NCI-H2227 treated with DMSO at 0.1 percent for 48 hours (cell line): ENCODE results near the gene ABL2.

Source experiments
- DNase-seq: peaks from one replicate; lab custom pipeline; 2025; lab: John Stamatoyannopoulos, UW

ABL2 gene

DNA sequence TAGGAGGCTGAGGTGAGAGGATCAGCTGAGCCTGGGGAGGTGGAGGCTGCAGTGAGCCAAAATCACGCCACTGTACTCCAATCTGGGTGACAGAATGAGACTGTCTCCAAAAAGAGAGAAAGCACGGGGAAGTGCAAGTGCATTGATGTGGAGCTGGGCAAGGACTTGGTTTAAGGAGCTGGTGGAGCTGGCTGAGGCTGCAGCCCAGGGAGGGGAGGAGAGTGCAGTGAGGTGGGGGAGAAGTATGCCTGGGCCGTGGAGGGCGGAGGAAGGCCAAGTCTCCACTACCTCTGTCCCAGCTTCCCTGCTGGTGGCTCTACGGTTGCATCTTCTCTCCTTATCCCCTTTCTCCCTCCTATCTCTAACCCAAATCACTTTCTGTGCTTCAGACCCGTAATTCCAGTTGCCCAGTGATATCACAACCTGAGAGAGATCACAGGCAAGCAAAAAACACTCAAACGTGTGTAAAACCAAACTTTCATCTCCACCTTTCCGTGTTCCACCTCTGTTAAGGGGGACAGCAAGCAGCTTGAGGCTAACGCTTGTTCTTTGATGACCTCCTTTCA is 136.5 kb downstream of the ABL2 start:
- DNase-seq: no peak

DNA sequence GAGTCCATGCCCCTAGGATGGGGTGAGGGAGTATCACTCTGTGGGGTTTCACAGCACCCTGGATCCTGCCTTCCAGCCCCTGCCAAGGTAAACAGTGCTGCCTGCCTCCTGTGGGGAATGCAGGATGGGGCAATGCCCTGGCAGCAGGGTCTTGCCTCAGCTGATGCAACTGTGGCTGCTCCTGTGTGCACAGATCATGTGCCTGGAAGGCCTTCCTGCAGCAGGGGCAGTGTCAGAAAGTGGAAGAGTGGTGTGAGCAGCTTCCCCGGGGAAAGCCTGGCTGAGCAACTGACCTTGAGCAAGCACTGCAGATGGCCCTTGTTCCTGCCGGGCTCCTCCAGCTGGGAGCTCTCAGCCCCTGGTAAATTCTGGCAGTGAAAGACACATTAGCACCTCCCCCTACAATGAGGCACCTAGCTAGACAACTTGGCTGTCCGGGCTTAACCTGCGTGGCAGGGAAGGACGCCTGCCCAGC is 137.7 kb downstream of the ABL2 start:
- DNase-seq: no peak

DNA sequence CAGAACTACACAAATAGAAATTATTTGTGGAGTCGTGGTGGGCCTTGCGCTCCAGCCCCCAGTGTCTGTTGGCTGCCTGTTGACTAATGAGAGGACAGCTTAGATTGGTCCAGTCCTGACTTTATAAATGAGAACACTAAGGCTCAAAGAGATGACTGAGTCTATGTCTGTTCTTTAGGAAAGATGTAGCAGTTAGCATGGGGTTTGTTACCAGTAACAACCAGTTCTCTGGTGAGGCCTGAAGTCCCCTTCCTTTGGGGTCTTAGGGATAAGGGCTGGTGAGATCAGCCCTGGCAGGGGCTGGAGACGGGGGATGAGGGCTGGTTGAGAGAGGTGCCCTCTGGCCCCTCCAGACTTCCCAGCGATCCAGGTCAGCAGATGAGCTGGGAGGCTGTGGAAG is 138.6 kb downstream of the ABL2 start:
- DNase-seq: no peak

DNA sequence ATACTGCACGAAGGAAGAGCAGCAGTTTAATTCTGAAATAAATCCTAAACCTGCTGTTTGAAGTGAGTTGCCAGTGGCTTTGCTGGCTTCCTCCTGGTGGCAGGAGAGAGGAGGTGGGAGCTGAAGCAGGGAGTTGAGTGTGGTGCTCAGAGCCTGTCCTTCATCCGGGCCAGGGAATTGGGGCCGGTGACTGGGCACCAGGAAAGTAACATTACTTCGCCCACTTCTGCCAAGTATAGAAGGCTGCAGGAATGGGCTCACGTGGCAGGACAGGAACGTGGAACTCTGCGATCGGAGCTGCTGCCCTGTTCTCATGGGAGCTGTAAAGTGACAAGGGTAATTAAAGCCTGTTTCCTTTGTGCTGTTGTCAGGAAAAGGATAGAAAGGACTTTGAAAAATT is 139.0 kb downstream of the ABL2 start:
- DNase-seq: no peak

DNA sequence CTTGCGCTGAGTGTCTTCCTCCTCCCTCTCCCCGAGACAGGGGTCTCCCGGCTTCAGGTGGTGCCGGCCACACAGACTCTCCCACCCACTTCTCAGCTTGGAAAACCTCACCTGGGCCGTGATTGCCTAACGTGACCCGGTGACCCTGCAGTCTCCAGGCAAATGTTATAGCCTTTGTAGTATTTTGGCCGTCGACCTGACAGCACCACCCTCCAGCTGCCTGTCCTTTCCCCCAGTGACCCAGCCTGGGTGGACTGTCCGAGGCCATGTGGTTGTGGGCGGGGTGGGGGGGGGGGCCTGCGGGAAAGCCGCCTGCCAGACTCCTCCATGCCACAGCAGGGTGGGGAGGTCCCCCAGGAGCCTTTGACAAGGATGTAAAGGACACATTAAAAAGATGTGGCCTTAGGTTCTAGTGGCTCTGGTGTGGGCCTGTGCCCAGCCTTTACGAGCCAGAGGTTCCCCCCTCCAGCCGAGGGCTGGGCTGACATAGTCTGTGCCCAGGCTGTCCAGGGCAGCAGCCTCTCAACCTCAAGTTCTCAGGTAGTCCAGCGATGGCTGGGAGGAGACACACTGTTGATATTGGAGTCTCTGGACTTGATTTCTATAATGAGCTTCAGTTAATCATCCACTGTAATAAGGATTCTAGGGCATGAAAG is 139.5 kb downstream of the ABL2 start:
- no peak for DNase-seq

DNA sequence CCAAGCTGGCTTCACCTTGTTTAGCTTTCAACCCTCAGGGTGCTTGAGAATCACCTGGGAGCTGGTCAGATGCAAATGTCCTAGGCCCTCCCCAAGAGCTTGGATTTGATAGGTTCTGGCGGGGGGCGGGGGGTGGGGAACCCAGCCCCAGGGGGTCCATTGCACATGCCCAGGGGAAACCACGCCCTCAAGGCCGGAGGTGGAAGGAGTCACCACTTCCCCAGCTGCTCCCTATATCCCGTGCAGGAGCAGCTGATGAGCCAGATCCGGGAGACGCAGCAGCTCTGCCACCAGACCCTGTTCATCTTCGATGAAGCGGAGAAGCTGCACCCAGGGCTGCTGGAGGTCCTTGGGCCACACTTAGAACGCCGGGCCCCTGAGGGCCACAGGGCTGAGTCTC is 141.8 kb downstream of the ABL2 start:
- no peak for DNase-seq

DNA sequence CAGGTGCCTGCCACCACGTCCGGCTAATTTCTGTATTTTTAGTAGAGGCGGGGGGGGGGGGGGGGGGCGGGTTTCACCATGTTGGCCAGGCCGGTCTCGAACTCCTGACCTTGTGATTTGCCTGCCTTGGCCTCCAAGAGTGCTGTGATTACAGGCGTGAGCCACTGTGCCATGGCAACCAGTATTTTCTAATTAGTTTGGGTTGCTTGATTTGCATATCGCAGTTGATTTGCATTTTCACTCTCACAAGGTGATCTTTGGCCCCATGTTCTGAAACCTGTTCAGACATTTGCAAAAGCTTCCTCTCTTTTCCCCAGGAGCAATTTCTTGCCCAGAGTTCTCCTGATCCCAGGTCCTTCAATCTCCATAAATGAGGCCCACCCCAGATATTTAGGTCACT is 145.9 kb downstream of the ABL2 start:
- no peak for DNase-seq

DNA sequence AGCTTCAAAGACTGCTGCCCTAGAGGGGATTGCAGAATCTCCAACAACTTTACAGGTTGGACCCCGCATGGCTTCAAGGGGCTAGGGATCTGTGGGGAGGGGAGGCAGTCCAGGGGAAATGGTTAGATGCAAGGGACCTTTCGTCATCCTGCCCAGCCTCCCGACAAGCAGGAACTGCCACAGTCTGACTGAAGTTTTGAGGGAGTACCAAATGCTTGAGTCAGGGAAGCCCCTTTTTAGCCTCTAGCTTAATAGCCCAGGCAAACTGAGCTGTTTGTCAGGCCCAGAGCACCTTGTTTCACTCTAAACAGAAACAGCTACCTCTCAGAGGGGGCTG is 146.5 kb downstream of the ABL2 start:
- DNase-seq: no peak

DNA sequence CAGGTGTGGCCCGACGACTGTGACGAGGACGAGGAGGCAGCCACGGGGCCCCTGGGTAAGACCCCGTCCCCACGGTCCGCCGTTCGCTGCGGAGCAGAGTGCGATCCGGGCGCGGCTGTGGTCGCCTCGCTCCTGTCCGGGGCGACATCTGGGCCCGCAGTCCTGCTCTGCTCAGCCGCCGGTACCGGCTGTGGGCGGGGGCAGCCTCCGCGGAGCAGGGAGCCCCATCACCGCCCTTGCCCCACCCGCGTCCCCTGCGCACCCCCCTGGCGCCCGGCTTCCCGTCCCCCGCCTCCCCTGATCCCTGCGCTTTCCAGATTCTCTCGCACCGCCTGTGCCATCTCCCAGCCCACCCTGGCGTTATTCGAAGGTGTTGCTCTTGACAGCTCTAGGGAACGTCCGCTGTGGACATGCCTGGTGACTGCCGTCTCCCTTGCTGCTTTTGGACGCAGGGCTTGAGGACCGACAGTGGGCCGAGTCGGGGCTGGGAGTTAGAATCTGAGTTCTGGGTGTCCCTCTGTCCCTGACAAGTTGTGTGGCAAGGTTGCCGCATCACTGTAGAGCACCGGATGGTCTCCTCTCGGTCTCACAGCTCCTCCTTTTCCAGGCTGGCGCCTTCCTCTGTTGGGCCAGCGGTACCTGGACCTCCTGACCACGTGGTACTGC is 147.0 kb downstream of the ABL2 start:
- DNase-seq: no peak

DNA sequence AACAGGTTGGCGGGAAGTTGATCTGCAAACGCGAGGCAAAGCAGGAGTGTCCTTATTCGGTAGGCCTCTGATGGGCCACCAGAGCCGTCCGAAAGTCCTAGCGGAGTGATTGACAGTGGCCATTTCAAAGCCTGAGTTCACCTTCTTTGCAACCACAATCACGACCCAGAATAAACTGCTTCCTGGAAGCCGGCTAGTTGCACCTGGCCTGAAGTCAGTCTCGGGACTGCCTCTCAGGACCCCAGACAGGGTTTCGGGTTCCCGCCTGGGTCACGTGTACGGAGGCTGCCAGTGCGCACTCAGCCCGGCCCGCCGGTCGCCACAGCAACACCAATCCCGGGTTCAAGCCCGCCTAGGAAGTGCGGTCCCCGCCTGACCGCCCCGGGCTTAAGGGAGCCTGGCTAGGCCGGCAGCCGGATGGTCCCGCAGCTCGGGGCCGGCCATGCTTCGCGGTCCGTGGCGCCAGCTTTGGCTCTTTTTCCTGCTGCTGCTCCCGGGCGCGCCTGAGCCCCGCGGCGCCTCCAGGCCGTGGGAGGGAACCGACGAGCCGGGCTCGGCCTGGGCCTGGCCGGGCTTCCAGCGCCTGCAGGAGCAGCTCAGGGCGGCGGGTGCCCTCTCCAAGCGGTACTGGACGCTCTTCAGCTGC is 147.7 kb downstream of the ABL2 start, which contains the start of gene TOR3A:
TOR3A (plus strand) TSS at position 384 of the 646 bp plus-strand sequence; CDS start at position 443, 59 bp downstream.
- DNase-seq: peak; percentile 82

DNA sequence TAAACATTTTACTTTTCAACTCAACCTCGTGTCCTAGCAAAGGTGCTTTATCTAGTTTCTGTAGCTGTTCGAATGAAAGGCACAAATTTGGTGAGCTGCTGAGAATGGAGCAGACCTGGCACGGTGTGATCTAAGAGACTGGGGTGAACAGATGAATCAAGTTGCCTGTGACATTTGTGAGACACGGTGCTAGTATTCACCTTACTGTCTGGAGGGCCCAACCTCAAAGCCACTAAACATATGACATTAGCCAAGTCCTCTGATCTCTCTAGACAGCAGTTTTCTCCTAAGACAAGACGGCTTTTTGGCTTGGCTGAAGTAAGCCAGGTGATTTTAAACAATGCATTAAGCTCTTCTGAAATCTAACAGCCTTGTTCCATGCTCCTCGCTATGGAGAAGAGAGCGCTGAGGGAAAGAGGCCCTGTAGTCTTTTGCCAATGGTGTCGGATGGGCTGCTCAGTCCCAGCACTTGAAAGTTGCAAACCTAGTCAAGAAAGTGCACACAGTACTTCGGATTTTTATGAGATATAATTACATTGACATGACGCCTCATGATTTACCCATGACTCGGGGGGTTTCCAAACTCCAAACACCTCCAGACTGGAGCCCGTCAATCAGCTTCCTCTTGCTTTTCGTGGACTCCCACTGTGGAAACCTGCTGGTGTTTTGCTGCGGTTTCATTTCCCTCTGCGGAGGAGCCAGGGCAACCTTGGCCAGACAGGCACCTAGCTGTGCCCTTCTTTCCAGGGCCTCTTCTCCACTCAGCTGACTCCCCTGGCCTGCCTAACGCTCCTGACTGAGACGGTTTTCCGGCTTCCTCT is 148.4 kb downstream of the ABL2 start:
- peak; percentile 67 for DNase-seq

DNA sequence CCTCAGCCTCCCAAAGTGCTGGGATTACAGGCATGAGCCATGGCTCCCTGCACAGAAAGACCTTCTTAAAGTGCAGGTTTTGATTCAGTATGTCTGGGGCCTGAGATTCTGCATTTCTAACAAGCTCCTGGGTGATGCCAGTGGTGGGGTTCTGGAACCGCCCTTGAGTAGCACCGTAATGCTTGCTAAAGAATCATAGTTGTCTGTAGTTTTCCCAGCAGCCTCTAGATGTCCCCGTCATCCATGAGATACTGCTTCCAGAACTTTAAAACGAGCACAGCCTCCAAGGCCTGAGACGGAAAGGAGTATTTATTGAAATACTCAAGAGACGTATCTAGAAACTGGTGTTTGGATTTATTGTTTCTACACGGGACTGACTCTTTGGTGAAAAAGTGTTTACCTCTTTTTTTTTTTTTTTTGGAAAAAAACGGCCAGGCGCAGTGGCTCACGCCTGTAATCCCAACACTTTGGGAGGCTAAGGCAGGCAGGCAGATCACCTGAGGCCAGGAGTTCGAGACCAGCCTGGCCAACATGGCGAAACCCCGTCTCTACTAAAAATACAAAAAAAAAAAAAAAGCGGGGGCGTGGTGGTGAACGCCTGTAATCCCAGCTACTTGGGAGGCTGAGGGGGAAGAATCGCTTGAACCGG is 150.2 kb downstream of the ABL2 start:
- DNase-seq: peak; percentile 84

DNA sequence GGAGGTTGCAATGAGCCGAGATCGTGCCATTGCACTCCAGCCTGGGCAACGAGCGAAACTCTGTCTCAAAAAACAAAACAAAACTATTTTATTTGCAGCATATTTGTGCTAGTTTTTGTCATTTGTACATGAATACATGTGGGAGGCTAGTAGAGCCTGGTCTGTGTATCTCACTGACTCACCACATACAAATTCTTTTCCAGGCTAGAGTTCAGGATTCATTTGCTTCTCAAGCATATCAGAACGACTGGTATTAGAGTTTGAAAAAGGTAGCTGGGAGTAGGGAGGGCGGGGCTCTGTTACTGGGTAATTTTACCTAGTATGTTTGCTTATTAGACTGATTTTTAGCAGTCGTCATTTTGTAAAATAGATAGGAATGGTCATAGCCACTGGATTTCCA is 152.1 kb downstream of the ABL2 start:
- DNase-seq: no peak

DNA sequence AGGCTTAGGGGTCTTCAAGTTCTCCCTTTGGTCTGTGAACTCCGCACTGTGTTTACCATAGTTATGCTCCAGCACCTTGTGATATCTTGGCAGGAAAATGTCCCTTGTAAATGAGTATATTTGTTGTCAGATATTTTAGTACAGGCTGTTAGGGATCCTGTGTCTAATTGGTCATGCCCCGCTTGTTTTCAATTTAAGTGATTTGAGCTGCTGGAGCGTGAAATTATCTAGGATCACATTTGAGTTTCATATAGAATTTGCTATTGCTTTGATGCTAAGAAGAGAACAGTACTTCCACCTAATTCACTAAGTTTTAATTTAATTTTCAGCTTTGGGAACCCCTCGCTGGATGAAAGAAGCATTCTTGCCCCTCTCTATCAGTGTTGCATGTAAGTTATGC is 163.0 kb downstream of the ABL2 start:
- no peak for DNase-seq

DNA sequence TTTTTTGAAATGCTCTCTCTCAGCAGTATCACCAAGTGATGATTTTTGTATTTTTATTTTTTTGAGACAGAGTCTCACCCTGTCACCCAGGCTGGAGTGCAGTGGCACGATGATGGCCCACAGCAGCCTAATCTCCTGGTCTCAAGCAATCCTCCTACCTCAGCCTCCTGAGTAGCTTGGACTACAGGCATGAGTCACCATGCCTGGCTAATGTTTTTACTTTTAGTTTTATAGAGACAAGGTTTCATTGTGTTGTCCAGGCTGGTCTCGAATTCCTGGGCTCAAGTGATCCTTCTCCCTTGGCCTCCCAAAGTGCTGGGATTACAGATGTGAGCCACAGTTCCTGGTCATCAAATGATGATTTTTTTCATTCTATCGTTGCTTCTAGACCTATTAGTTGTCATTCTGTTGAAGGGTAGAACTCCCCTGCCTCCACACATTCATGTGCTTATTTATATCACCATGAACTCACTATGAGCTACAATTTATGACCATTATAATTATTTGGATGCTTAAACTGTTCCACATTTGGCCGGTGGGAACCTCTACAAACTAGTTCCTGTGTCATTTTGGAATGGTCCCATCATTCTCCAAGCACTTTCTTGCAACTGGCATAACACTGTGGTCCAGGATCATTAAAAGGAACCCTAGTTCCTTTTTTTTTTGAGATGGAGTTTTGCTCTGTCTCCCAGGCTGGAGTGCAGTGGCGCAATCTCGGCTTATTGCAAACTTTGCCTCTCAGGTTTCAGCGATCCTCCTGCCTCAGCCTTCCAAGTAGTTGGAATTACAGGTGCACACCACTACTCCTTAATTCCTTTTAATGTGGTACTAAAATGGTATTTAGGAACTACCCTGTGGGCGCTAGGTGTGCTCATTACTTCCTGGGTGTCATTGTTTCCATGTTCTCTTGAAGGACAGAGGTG is 167.9 kb downstream of the ABL2 start:
- no peak for DNase-seq

DNA sequence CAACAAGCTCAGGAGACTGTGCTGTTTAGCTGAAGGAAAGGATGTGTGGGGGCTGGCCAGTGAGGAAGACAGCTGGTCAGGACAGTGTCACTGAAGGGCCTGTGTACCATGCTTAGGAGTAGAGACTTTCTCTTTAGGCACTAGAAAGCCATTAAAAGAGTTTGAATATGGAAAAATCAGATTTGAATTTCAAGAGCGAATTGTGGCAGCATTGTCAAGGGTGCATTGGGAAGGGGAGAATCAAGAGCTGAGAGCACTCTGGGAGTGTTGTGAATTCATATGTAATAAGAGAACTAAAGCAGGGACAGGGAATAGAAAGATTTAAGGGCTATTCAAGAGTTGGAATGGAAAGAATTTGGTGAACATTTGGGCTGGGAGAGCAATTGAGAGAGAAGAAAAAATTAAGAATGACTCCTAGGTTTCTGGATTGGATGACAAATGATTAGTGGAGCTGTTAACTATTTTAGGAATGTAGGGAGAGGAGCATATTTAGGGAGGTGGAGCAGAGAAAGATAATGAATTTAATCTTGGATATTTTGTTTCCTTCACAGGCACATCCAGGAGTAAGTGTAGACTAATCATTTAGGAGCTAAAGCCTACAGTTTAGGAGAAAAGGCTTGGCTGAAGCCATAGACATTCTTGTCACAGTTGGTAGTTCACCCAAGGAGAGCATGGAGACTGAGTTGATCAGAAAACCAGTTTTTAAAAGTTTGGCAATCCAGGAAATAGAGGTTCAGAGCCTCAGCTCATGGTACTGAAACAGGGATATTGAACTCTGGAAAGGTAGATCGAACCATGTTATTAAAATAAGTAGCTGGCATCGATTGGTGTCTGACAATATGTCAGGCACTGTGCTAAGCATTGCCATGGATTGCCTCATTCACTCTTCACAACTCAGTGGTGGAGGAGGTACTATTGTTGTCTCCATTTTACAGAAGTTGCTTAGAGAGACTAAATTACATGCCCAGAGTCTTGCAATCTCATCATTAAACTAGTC is 170.7 kb downstream of the ABL2 start:
- no peak for DNase-seq

DNA sequence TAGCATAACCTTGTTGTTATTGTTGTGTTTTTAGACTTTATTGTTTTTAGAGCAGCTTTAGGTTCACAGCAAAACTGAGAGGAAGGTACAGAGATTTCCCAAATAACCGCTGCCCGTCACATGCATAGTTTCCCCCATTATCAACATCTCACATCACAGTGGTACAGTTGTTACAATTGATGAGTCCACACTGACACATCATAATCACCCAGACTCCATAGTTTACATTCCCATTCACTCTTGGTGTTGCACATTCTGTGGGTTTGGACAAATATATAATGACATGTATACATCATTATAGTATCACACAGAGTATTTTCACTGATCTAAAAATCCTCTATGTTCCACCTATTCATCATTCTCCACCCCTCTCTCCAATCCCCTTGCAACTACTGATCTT is 173.5 kb downstream of the ABL2 start:
- no peak for DNase-seq

DNA sequence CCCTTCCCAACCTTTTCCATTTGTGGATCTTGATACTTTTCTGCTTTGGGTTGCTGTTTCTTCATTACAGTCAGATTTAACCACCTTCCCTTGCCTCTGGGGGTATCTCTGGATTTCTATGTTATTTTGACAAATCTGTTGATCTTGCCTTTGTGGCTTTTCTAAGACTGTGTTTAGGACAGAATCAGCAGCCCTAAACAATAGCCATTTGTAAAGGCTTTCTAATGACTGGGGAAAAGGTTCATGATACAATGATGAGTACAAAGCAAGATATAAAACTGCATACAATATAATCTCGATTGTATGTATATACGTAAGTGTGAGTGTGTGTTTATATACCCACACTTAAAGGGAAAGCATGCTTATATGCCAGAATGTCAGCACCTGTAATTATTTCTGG is 176.0 kb downstream of the ABL2 start:
- no peak for DNase-seq

DNA sequence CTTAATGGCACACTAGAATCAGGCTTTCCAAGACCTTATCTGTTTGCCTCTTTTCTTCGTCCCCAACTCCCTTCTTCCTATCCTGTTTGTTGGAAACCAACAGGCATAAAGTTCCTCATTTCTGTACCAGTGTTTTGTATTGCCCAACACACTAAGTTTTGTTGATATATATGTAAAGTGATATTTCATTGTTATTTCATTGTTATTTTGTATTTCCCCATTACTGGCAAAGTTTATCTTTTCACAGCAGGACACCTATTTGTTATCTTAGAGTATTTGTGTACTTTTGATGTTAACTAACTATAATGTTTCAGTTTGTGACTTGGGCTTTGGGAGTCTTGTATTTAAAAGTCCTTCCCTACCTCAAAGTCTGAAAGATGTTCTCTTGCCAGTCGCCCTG is 176.7 kb downstream of the ABL2 start:
- no peak for DNase-seq
